ENCODE measurements around the gene DEXI.

DEXI gene

DNA sequence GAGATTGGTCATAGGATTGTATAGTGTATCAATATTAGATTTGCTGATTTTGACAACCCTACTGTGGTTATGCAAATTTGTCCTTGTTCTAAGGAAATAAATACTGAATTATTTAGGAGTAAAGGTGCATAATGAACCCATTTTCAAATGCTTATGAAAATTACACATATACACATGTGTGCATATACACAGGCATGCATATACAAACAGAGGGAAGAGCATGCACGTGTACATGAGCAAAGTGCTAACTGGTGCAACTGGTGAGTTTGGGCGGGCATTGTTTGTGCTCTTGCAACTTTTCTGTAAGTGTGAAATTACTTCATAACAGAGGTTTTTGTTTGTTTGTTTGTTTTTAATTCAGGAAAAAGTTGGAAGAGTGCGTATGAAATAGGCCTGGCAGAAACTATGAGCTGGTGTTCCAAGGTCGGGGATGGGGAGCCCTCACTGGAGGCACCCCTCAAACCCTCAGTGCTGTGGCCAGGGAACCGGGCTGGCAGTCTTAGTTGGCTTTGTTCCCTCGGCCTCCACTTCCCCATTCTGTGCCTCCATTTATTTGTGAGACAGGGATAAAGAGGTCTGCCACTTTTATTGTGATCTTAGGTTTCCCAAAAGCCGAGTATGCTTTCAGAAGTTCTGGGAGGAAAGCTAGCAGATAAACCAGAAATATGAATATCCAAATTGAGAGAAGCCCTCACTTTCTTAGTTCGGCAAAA lies 5.8 kb downstream of the DEXI start:
- H3K9me3 ChIP-seq (ENCODE audit: control insufficient read depth, low read length) = no peaks in the 10 kb centered on the region
- H3K4me3 ChIP-seq (ENCODE audit: insufficient read depth, low read depth, low read length) = no peak overlapping the region
- WGBS, 2 experiments = 82% methylated on average over 8 of the region's 8 CpGs
- H3K36me3 ChIP-seq (ENCODE audit: control insufficient read depth, insufficient read depth, low read length) = peaks cover 6% of the 10 kb centered on the region
- peaks cover 2% of the 10 kb centered on the region for H3K27me3 ChIP-seq (ENCODE audit: control insufficient read depth, insufficient read depth, low read length, poor library complexity, severe bottlenecking)
- peaks cover 15% of the 10 kb centered on the region for H3K4me1 ChIP-seq (ENCODE audit: control insufficient read depth, insufficient read depth, low read length)
- H3K27ac ChIP-seq (ENCODE audit: insufficient read depth, low read depth, low read length, poor library complexity, severe bottlenecking) = no peak overlapping the region

DNA sequence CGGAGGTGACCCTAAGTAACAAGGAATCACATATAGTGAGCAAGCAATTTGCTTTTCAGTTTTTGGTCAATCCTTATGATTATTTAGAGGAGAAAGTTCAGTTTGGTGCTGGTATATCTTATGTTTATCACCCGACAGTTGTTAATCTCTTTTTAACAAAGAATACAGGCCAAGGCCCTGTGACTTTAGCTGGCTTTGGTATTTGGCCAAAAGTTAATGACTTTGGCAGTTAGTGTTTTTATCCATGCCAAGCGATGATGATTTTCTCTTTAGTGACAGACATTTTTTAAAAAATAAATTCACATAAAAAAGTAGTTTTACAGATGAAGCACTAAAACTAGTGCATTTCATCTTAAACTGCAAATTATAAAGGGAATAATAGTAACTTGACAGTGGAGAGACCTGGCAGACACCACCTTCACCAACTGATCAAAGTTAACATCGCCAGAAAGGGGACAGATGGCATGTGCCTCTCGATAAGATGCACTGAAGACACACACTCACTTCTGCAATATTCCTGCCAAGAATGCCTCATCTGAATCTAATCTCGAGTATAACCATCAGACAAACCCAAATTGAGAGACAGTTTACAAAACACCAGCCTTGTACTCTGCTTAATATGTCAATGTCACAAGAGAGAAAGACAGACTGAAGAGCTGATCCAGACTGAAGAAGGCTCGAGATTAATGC lies 6.9 kb downstream of the DEXI start:
- Histone ChIP-seq H3K4me3 (ENCODE audit: insufficient read depth, low read depth, low read length) (no peak overlapping the region), H3K36me3 (ENCODE audit: control insufficient read depth, insufficient read depth, low read length) (peaks cover 6% of the 10 kb centered on the region), H3K4me1 (ENCODE audit: control insufficient read depth, insufficient read depth, low read length) (peaks cover 6% of the 10 kb centered on the region), H3K27me3 (ENCODE audit: control insufficient read depth, insufficient read depth, low read length, poor library complexity, severe bottlenecking) (no peaks in the 10 kb centered on the region), H3K27ac (ENCODE audit: insufficient read depth, low read depth, low read length, poor library complexity, severe bottlenecking) (no peak overlapping the region), H3K9me3 (ENCODE audit: control insufficient read depth, low read length) (no peaks in the 10 kb centered on the region)
- WGBS, 2 experiments = 91 to 93% methylated on average over 6 to 7 of the region's 7 CpGs

DNA sequence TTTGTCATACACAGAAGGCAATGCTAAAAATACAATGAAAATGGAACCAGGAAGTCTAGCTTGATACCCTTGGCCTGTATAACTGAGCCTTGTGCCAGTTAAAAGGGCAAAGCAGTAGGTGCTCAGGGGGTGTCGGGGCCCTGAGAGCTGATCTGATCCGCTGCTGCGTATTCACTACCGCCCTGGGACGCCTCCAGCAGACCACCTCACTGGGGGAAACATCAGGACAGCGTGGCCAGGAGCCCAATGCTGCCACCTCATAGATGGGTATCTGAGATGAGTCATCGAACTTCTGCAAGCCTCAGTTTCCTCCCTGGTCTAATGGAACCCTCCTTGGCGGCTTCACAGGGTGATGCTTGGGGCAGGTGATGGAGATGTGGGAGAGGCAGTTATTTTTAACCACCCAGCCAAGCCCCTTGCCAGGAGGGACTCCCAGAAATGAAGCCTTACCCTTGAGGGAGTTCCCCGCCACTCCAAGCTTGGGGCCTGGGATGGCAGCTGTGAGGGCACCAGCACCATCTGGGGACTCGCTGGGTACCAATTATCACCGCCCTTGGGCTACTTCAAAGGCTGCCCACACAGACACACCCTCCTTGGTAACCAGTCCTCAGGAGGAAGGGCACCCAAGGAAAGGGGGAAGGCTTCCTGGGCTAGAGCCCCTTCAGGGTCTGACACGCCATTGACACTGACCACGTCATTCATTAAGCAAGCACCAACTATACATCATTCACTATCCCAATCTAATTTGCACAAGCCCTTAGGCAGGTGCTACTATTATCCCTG lies 7.8 kb downstream of the DEXI start:
- Histone ChIP-seq H3K27me3 (ENCODE audit: control insufficient read depth, insufficient read depth, low read length, poor library complexity, severe bottlenecking) (no peaks in the 10 kb centered on the region), H3K4me1 (ENCODE audit: control insufficient read depth, insufficient read depth, low read length) (no peaks in the 10 kb centered on the region), H3K4me3 (ENCODE audit: insufficient read depth, low read depth, low read length) (no peak overlapping the region), H3K36me3 (ENCODE audit: control insufficient read depth, insufficient read depth, low read length) (peaks cover 6% of the 10 kb centered on the region), H3K27ac (ENCODE audit: insufficient read depth, low read depth, low read length, poor library complexity, severe bottlenecking) (no peak overlapping the region), H3K9me3 (ENCODE audit: control insufficient read depth, low read length) (no peaks in the 10 kb centered on the region)
- 93 to 95% methylated on average over 13 of the region's 13 CpGs for WGBS, 2 experiments

DNA sequence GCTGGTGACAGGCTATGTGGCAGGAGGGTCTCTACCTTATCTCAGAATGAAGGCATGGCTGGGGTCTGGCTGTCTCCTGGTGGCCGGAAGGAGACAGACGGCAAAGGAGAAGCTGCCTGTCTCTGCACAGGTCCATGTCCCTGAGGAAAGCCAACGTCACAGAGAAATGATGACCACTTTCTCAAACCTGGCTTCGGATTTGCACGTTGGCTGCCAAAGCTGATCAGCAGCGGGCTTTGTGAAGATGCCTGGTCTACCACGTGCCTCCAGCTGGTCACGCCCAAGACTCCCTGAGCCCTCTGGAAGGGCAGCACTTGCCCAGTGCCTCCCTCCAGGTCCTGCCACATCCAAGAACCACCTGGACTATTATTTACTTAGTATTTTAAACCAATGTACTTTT lies 8.4 kb downstream of the DEXI start:
- H3K9me3 ChIP-seq (ENCODE audit: control insufficient read depth, low read length) = no peaks in the 10 kb centered on the region
- no peaks in the 10 kb centered on the region for H3K27me3 ChIP-seq (ENCODE audit: control insufficient read depth, insufficient read depth, low read length, poor library complexity, severe bottlenecking)
- H3K36me3 ChIP-seq (ENCODE audit: control insufficient read depth, insufficient read depth, low read length) = peaks cover 6% of the 10 kb centered on the region
- H3K4me1 ChIP-seq (ENCODE audit: control insufficient read depth, insufficient read depth, low read length) = no peaks in the 10 kb centered on the region
- no peak overlapping the region for H3K4me3 ChIP-seq (ENCODE audit: insufficient read depth, low read depth, low read length)
- no peak overlapping the region for H3K27ac ChIP-seq (ENCODE audit: insufficient read depth, low read depth, low read length, poor library complexity, severe bottlenecking)
- WGBS, 2 experiments = 94 to 95% methylated on average over 8 of the region's 8 CpGs

DNA sequence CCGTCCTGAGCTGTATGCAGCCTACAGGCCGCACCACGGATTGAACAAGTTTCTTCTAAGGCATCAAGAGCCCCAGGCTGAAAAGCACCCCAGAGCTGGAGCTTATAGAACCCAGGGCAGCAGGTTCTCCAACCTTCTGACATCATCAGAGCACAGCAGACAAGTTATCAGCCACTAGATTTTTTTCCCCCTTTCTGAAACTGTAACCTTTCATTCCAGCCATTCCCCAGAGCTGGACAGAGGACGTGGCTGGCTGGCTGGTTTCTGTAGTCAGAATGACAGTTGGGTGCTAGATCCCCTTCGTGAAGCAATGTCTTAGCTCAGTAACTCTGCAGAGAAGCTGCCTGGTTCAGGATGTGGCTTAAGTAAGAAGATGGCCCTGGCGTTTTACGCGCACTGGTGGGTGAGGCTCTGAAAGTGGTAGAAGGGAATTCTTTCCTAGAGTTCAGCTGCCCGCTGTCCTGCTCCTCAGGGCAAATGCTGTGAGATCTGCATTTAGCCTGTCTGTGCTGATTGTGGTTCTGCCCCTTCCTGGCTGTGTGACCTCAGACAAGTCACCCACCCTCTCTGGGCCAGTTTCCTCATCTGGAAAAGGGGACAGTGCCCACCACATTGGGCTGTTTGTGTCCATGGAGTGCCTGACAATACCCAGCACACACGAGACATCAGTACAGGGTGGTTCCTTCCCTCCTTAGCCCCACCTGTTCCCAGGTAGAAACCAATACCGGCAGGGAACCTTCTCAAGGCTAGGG lies 9.1 kb downstream of the DEXI start:
- no peaks in the 10 kb centered on the region for H3K9me3 ChIP-seq (ENCODE audit: control insufficient read depth, low read length)
- no peak overlapping the region for H3K27ac ChIP-seq (ENCODE audit: insufficient read depth, low read depth, low read length, poor library complexity, severe bottlenecking)
- no peaks in the 10 kb centered on the region for H3K4me1 ChIP-seq (ENCODE audit: control insufficient read depth, insufficient read depth, low read length)
- WGBS, 2 experiments = 94% methylated on average over 11 of the region's 11 CpGs
- no peak overlapping the region for H3K4me3 ChIP-seq (ENCODE audit: insufficient read depth, low read depth, low read length)
- peaks cover 6% of the 10 kb centered on the region for H3K36me3 ChIP-seq (ENCODE audit: control insufficient read depth, insufficient read depth, low read length)
- H3K27me3 ChIP-seq (ENCODE audit: control insufficient read depth, insufficient read depth, low read length, poor library complexity, severe bottlenecking) = no peaks in the 10 kb centered on the region

DNA sequence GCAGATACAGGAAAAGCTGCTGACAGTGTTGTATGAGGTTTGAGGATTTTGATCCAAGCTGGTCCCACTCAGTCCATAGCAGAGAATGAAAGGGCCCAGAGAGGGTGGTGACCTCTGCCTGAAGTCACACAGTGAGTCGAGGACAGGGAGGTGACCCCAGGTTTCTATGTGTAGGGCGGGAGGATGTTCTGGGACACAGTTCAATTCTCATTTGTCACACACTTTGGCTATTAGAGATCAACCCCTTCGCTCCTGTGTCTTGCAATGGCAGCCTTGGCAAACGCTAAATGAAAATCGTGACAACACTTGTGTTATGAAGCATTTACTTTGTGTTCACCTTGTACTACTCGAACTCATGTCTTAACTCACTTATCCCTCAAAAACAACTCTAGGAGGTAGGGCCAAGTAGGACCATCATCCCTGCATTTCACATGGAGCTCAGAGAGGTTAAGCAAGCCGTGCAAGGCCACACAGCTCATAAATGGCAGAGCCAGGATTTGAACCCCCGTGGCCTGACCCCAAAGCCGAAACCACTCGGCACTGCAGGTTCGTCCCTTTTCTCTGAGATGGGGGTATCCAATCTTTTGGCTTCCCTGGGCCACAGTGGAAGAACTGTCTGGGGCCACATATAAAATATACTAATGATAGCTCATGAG lies 10.2 kb downstream of the DEXI start:
- H3K36me3 ChIP-seq (ENCODE audit: control insufficient read depth, insufficient read depth, low read length) = peaks cover 12% of the 10 kb centered on the region
- no peaks in the 10 kb centered on the region for H3K27me3 ChIP-seq (ENCODE audit: control insufficient read depth, insufficient read depth, low read length, poor library complexity, severe bottlenecking)
- H3K4me3 ChIP-seq (ENCODE audit: insufficient read depth, low read depth, low read length) = no peak overlapping the region
- no peaks in the 10 kb centered on the region for H3K9me3 ChIP-seq (ENCODE audit: control insufficient read depth, low read length)
- no peak overlapping the region for H3K27ac ChIP-seq (ENCODE audit: insufficient read depth, low read depth, low read length, poor library complexity, severe bottlenecking)
- WGBS, 2 experiments = 96% methylated on average over 11 of the region's 11 CpGs
- no peaks in the 10 kb centered on the region for H3K4me1 ChIP-seq (ENCODE audit: control insufficient read depth, insufficient read depth, low read length)

DNA sequence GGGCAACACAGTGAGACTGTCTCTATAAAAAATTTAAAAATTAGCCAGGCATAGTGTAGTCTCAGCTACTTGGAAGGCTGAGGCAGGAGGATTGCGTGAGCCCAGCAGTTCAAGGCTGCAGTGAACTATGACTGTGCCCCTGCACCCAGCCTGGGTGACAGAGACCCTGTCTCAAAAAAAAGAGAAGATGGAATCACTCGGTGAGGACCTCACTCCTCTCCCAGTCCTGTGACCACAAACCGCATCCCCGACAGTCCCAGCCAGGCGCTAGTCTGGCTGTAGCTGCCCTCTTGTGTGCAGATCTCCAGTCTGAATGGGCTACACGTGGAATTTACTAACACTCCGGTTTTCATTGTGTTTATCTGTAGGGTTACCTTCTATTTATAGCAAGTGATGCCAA lies 11.1 kb downstream of the DEXI start:
- no peak overlapping the region for H3K27ac ChIP-seq (ENCODE audit: insufficient read depth, low read depth, low read length, poor library complexity, severe bottlenecking)
- no peaks in the 10 kb centered on the region for H3K27me3 ChIP-seq (ENCODE audit: control insufficient read depth, insufficient read depth, low read length, poor library complexity, severe bottlenecking)
- no peaks in the 10 kb centered on the region for H3K9me3 ChIP-seq (ENCODE audit: control insufficient read depth, low read length)
- H3K4me1 ChIP-seq (ENCODE audit: control insufficient read depth, insufficient read depth, low read length) = no peaks in the 10 kb centered on the region
- 95 to 96% methylated on average over 7 of the region's 7 CpGs for WGBS, 2 experiments
- no peak overlapping the region for H3K4me3 ChIP-seq (ENCODE audit: insufficient read depth, low read depth, low read length)
- peaks cover 12% of the 10 kb centered on the region for H3K36me3 ChIP-seq (ENCODE audit: control insufficient read depth, insufficient read depth, low read length)

DNA sequence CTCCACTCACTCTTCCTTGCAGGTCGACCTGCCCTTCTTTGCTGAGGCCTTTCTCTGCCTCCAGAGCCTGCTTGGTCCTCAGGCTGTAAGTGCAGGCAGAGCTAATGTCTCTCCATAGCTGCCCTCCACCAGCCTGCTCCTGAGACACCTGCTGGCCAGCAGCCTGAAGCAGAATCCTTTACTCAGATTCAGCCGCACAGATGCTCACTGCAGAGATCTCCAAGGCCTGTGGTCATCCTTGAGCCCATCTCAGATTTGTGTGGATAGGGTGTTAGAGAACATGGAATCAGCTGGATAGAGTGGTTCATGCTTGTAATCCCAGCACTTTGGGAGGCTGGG lies 11.5 kb downstream of the DEXI start:
- H3K27me3 ChIP-seq (ENCODE audit: control insufficient read depth, insufficient read depth, low read length, poor library complexity, severe bottlenecking) = no peaks in the 10 kb centered on the region
- H3K4me1 ChIP-seq (ENCODE audit: control insufficient read depth, insufficient read depth, low read length) = no peaks in the 10 kb centered on the region
- no peaks in the 10 kb centered on the region for H3K9me3 ChIP-seq (ENCODE audit: control insufficient read depth, low read length)
- H3K4me3 ChIP-seq (ENCODE audit: insufficient read depth, low read depth, low read length) = no peak overlapping the region
- WGBS, 2 experiments = 80 to 82% methylated on average over 2 of the region's 2 CpGs
- peaks cover 12% of the 10 kb centered on the region for H3K36me3 ChIP-seq (ENCODE audit: control insufficient read depth, insufficient read depth, low read length)
- no peak overlapping the region for H3K27ac ChIP-seq (ENCODE audit: insufficient read depth, low read depth, low read length, poor library complexity, severe bottlenecking)

DNA sequence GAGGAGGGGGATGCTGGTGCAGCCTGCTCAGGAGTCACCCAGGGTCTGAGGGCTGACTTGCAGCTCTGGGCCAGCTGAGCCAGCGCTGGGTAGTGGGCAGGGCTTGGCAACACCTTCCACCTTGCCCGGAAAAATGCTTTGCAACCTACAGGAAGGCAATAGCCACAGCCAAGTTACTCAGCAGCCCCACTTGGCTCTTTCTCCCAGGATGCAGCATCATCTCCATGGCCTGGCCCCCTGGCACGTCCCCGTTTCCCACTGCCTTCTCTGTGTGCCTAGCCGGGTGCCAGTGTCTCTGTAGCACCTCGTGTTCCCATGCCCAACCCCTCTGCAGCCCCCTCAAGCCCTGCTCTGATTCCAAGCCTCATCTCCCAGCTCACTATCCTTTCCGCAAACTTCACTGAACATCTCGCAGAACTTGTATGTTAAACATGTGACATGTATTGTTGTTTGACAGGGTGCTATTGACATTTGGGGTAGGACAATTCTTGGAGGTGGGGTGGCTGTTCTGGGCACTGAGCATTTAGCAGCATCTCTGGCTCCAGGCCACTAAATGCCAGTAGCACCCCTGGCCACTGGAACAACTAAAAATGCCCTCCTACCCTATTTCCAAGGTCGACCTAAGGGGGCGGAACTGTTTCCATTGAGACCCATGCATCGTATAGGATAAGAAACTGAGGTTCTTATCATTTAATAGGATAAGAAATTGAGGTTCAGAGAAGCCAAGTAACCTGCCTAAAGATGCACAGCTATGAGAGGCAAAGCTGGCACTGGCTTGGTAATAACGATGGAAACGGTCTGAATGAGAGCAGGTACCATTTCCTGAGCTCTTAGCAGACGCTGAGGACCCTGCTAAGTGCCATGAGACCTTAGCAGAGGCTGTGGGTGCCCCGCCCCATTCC lies 12.2 kb downstream of the DEXI start:
- no peaks in the 10 kb centered on the region for H3K4me1 ChIP-seq (ENCODE audit: control insufficient read depth, insufficient read depth, low read length)
- H3K27me3 ChIP-seq (ENCODE audit: control insufficient read depth, insufficient read depth, low read length, poor library complexity, severe bottlenecking) = no peaks in the 10 kb centered on the region
- 93 to 94% methylated on average over 15 of the region's 15 CpGs for WGBS, 2 experiments
- no peak overlapping the region for H3K4me3 ChIP-seq (ENCODE audit: insufficient read depth, low read depth, low read length)
- no peak overlapping the region for H3K27ac ChIP-seq (ENCODE audit: insufficient read depth, low read depth, low read length, poor library complexity, severe bottlenecking)
- no peaks in the 10 kb centered on the region for H3K9me3 ChIP-seq (ENCODE audit: control insufficient read depth, low read length)
- H3K36me3 ChIP-seq (ENCODE audit: control insufficient read depth, insufficient read depth, low read length) = peaks cover 12% of the 10 kb centered on the region
